CD14-positive monocyte (primary cell): ENCODE data around the gene FHIT. TPM values are rescaled to one million over a fixed set of nuclear protein-coding genes. Genes with fewer than 3 reads are reported as not detected.

Experiments
- DNase-seq, 3 donors: peaks; one replicate each; pipeline ENCODE4 v3.0.0-alpha.2; 2011 to 2022
- H2AFZ ChIP-seq: 2 replicates; pipeline ENCODE4 v1.6.0; 2012; ENCODE audit warnings: mild to moderate bottlenecking, low read depth, low read length, inconsistent platforms; ENCODE audit not compliant: insufficient read depth, poor library complexity, severe bottlenecking
- H3K27ac ChIP-seq, 2 donors: 1 replicate in 1 of 2; 2 replicates in 1 of 2; pipeline ENCODE4 v1.5.1; 2012 to 2013; ENCODE audit warnings: low read length in 2 of 2, control low read depth in 1 of 2, inconsistent platforms in 1 of 2, low read depth in 1 of 2, mild to moderate bottlenecking in 1 of 2
- H3K27me3 ChIP-seq, 2 donors: one replicate each; pipeline versions ENCODE4 v1.6.0 to v1.6.1; 2011 to 2013; ENCODE audit warnings: low read length in 2 of 2; ENCODE audit not compliant: control insufficient read depth in 2 of 2, insufficient read depth in 2 of 2
- H3K36me3 ChIP-seq, 2 donors: replicated peaks in 1 of 2; 1 replicate in 1 of 2; 2 replicates in 1 of 2; pipeline versions ENCODE4 v1.5.1 to v1.6.1; 2012 to 2013; ENCODE audit warnings: low read length in 2 of 2, control low read depth in 1 of 2, inconsistent platforms in 1 of 2, mild to moderate bottlenecking in 1 of 2; ENCODE audit not compliant: insufficient read depth in 2 of 2, control insufficient read depth in 1 of 2
- H3K4me1 ChIP-seq, 2 donors: 1 replicate in 1 of 2; 2 replicates in 1 of 2; pipeline versions ENCODE4 v1.5.1 to v1.6.1; 2012 to 2013; ENCODE audit warnings: low read length in 2 of 2, control low read depth in 1 of 2, inconsistent platforms in 1 of 2, mild to moderate bottlenecking in 1 of 2, moderate library complexity in 1 of 2; ENCODE audit not compliant: insufficient read depth in 2 of 2, control insufficient read depth in 1 of 2
- H3K4me2 ChIP-seq: replicated peaks from 2 replicates; pipeline ENCODE3; 2012; ENCODE audit warnings: low read length, moderate library complexity, mild to moderate bottlenecking; ENCODE audit not compliant: poor library complexity, severe bottlenecking; ENCODE audit errors: extremely low read depth
- H3K4me3 ChIP-seq, 3 experiments: fragments of 200-600 bp in 1 of 3; sonication (generic) in 1 of 3; replicated peaks in 1 of 3; 1 replicate in 2 of 3; 2 replicates in 1 of 3; pipeline ENCODE4 v1.5.1; 2011 to 2013; ENCODE audit warnings: low read length in 3 of 3, mild to moderate bottlenecking in 3 of 3, control low read depth in 2 of 3, low read depth in 2 of 3, inconsistent platforms in 1 of 3, moderate library complexity in 1 of 3
- H3K79me2 ChIP-seq: 2 replicates; pipeline ENCODE4 v1.6.0; 2012; ENCODE audit warnings: mild to moderate bottlenecking, control low read depth, inconsistent platforms, low read length, moderate library complexity; ENCODE audit not compliant: insufficient read depth
- H3K9ac ChIP-seq: 2 replicates; pipeline ENCODE4 v1.6.0; 2017; ENCODE audit warnings: low read length, mild to moderate bottlenecking; ENCODE audit not compliant: insufficient read depth, poor library complexity, severe bottlenecking
- H3K9me3 ChIP-seq, 2 donors: replicated peaks in 1 of 2; 1 replicate in 1 of 2; 2 replicates in 1 of 2; pipeline versions ENCODE4 v1.5.1 to v1.6.1; 2012 to 2013; ENCODE audit warnings: low read length in 2 of 2, control low read depth in 1 of 2; ENCODE audit not compliant: control insufficient read depth in 1 of 2, insufficient read depth in 1 of 2
- H4K20me1 ChIP-seq: 2 replicates; pipeline ENCODE4 v1.6.0; 2012; ENCODE audit warnings: mild to moderate bottlenecking, low read length, control low read depth, moderate library complexity; ENCODE audit not compliant: insufficient read depth
- H3K27ac Mint-ChIP-seq, 7 donors: one replicate each; pipeline ENCODE4 v1.8.0; 2020; ENCODE audit warnings: mild to moderate bottlenecking in 7 of 7, mixed read lengths in 7 of 7, moderate library complexity in 6 of 7, inconsistent platforms in 2 of 7
- H3K27me3 Mint-ChIP-seq, 3 donors: one replicate each; pipeline ENCODE4 v1.8.0; 2021 to 2022; ENCODE audit warnings: low read depth in 3 of 3, mild to moderate bottlenecking in 3 of 3, mixed read lengths in 3 of 3, moderate library complexity in 3 of 3, inconsistent platforms in 1 of 3
- H3K36me3 Mint-ChIP-seq, 2 donors: one replicate each; pipeline ENCODE4 v1.8.0; 2020; ENCODE audit warnings: mixed read lengths in 2 of 2, inconsistent platforms in 1 of 2, mild to moderate bottlenecking in 1 of 2
- H3K4me1 Mint-ChIP-seq: one replicate; pipeline ENCODE4 v1.8.0; 2020; ENCODE audit warnings: mild to moderate bottlenecking, mixed read lengths
- H3K4me3 Mint-ChIP-seq, 2 donors: one replicate each; pipeline ENCODE4 v1.8.0; 2020; ENCODE audit warnings: mild to moderate bottlenecking in 2 of 2, mixed read lengths in 2 of 2, moderate library complexity in 1 of 2
- H3K9me3 Mint-ChIP-seq, 7 donors: one replicate each; pipeline ENCODE4 v1.8.0; 2020 to 2022; ENCODE audit warnings: mixed read lengths in 7 of 7, mild to moderate bottlenecking in 6 of 7, moderate library complexity in 6 of 7, inconsistent platforms in 2 of 7
- WGBS: methylation state at CpG from one replicate; pipeline ENCODE4 v1.1.5; 2013; ENCODE audit warnings: missing lambda C conversion rate; ENCODE audit not compliant: insufficient coverage; 5-methylcytosine and 5-hydroxymethylcytosine counted together
- intact Hi-C, 2 donors: fragments of 100-400 bp; cut with micrococcal nuclease; formaldehyde crosslinking; loops; one replicate each; pipeline versions ENCODE4 v1.15.0 to v1.15.1; 2023
- polyA plus RNA-seq, 3 donors: library from polyadenylated mRNA; depleted of rRNA in 1 of 3; unstranded in 2 of 3; stranded (reverse) in 1 of 3; fragments of 300-500 nt in 2 of 3; fragments of >200 nt in 1 of 3; fragmentation: Illumina TruSeq in 2 of 3; gene quantifications; 1 replicate in 2 of 3; 2 replicates in 1 of 3; pipeline ENCODE4 v1.2.3, GENCODE V29; 2012 to 2021
- TF ChIP-seq, protein P1 (sequence below): fragments of 200-600 bp; IDR thresholded peaks from one replicate; pipeline ENCODE4 v1.8.0; 2022; ENCODE audit warnings: antibody characterized with exemption, mild to moderate bottlenecking

FHIT gene
- polyA plus RNA-seq, 3 donors = 1.7 to 3.4 (median 3.2) TPM

DNA sequence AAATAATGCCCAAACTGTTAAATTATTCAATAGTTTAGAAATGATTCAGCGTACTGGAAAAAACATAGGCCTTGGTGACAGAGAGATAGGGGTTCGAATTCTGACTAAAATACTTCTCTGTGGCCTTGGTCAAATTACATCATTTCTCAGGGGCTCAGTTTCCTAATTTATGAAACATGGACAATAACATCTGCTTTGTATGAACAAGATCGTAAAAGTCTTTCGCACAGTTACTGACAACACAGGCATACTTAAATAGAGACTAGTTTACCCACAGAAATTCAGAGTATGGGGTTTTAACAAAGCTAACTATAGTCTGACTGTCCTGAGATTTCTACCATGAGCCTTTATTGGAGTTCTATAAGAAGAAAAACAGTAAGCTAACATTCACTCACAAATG is 440.4 kb downstream of the FHIT start:
- H3K27me3 Mint-ChIP-seq = no peaks in the 10 kb centered on the region
- H3K27ac Mint-ChIP-seq = no peak overlapping the region
- Histone ChIP-seq H3K4me1 (no peaks in the 10 kb centered on the region), H3K4me3 (no peak overlapping the region), H3K9me3 (no peaks in the 10 kb centered on the region), H3K9ac (no peak overlapping the region), H3K4me2 (no peak overlapping the region), H3K27ac (no peak overlapping the region), H2AFZ (no peak overlapping the region), H3K36me3 (no peaks in the 10 kb centered on the region), H4K20me1 (no peaks in the 10 kb centered on the region), H3K27me3 (no peaks in the 10 kb centered on the region), H3K79me2 (no peaks in the 10 kb centered on the region)
- intact Hi-C loops = no loop called here
- TF ChIP-seq, protein P1, sequence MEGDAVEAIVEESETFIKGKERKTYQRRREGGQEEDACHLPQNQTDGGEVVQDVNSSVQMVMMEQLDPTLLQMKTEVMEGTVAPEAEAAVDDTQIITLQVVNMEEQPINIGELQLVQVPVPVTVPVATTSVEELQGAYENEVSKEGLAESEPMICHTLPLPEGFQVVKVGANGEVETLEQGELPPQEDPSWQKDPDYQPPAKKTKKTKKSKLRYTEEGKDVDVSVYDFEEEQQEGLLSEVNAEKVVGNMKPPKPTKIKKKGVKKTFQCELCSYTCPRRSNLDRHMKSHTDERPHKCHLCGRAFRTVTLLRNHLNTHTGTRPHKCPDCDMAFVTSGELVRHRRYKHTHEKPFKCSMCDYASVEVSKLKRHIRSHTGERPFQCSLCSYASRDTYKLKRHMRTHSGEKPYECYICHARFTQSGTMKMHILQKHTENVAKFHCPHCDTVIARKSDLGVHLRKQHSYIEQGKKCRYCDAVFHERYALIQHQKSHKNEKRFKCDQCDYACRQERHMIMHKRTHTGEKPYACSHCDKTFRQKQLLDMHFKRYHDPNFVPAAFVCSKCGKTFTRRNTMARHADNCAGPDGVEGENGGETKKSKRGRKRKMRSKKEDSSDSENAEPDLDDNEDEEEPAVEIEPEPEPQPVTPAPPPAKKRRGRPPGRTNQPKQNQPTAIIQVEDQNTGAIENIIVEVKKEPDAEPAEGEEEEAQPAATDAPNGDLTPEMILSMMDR = no peak
- H3K36me3 Mint-ChIP-seq = no peaks in the 10 kb centered on the region
- H3K4me1 Mint-ChIP-seq = peaks cover 1% of the 10 kb centered on the region
- H3K9me3 Mint-ChIP-seq = peaks cover 0 to 14% (median 4%) of the 10 kb centered on the region in 7 donors
- DNase-seq = no peak
- WGBS = no CpG with 5 or more reads among the region's 4 CpGs
- H3K4me3 Mint-ChIP-seq = no peak overlapping the region

DNA sequence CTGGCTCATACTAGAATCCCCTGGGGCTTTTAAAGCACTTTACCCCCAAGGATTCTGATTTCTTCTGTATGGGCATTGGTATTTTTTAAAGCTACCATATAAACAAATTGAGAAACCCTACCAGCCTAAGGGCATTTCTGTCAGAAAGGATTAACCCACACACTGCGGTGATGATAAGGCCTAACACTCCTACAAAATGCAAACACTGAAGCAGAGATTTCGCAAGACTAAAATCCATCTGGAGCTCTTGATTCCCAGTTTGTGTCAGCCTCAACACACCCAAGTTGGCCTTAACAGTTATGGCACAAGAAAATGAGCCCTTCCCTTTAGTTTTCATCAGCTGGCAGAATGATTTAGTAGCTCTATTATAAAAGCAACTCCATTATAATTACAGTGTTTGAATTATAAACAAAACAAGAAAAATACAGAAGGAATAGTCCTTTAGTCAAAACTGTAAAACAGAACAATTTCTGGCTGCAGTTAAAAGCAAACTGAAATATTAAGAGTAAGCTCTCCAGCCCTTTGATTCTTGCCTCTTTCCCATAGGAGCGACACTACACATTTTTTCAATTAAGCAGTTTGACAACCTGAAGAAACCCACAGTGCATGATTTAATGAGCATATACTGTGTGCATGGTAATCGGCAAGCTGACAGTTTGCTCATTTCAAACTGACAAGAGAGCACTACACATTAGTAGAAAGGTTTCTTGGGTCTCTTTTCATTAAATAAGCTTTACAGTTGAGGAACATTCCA is 441.2 kb downstream of the FHIT start:
- no peaks in the 10 kb centered on the region for H3K36me3 ChIP-seq
- no peak overlapping the region for H3K9ac ChIP-seq
- H4K20me1 ChIP-seq = no peaks in the 10 kb centered on the region
- Mint-ChIP-seq H3K27me3 (no peaks in the 10 kb centered on the region), H3K4me1 (peaks cover 1% of the 10 kb centered on the region), H3K27ac (no peak overlapping the region), H3K36me3 (no peaks in the 10 kb centered on the region), H3K4me3 (no peak overlapping the region), H3K9me3 (peaks cover 0 to 12% (median 3%) of the 10 kb centered on the region in 7 donors)
- no peaks in the 10 kb centered on the region for H3K4me1 ChIP-seq
- H3K9me3 ChIP-seq = no peaks in the 10 kb centered on the region
- H2AFZ ChIP-seq = no peak overlapping the region
- H3K27me3 ChIP-seq = no peaks in the 10 kb centered on the region
- H3K79me2 ChIP-seq = no peaks in the 10 kb centered on the region
- intact Hi-C loops = no loop called here
- H3K4me3 ChIP-seq = no peak overlapping the region
- TF ChIP-seq, protein P1 = no peak
- no peak for DNase-seq
- H3K4me2 ChIP-seq = no peak overlapping the region
- H3K27ac ChIP-seq = no peak overlapping the region
- WGBS = 83% methylated on average over 1 of the region's 4 CpGs
